Esophagus muscularis mucosa (tissue), 4 donors: ENCODE data around the gene ACCSL.

Source experiments
- EP300 ChIP-seq: sonication (generic); formaldehyde crosslinking; IDR thresholded peaks from one replicate; pipeline ENCODE4 v1.6.1; 2017; ENCODE audit warnings: antibody characterized with exemption
- POLR2A ChIP-seq: fragments of 450-650 bp; IDR thresholded peaks from one replicate; pipeline ENCODE4 v1.6.1; 2017; ENCODE audit warnings: antibody characterized with exemption, moderate library complexity, mild to moderate bottlenecking, low read depth
- POLR2AphosphoS5 ChIP-seq, 2 donors: sonication (generic); formaldehyde crosslinking; IDR thresholded peaks; one replicate each; pipeline ENCODE4 v1.6.1; 2017; ENCODE audit warnings: antibody characterized with exemption in 2 of 2
- TF ChIP-seq, protein P1 (sequence below), 3 experiments: fragments of 200-600 bp in 2 of 3; fragments of 450-650 bp in 1 of 3; sonication (generic) in 2 of 3; IDR thresholded peaks; one replicate each; pipeline ENCODE4 v1.5.1; 2017 to 2019; ENCODE audit warnings: antibody characterized with exemption in 3 of 3, mild to moderate bottlenecking in 2 of 3, moderate library complexity in 1 of 3

DNA sequence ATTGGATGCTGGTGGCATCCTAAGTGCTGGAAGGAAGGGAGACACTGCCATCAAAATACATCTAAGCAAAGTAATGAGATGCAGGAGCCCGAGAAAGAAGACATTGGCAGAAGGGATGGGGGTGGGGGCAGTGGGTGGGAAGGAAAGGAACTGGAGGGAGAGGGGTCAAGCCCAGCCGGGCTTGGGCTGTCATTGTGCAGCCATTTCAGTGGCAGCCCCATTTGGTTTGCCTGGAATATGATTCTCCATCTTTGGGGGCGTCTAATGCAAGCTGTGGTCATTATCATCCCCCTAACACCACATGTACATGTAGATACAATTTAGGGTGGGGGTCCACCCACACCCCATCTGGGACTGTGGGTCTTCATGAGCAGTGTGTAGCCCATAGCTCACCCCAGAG, 13.9 kb upstream of the ACCSL start:
- TF ChIP-seq POLR2A (no peak), POLR2AphosphoS5 (IDR thresholded peaks at IDR 0.05) (no peak), EP300 (no peak)
- TF ChIP-seq, protein P1, sequence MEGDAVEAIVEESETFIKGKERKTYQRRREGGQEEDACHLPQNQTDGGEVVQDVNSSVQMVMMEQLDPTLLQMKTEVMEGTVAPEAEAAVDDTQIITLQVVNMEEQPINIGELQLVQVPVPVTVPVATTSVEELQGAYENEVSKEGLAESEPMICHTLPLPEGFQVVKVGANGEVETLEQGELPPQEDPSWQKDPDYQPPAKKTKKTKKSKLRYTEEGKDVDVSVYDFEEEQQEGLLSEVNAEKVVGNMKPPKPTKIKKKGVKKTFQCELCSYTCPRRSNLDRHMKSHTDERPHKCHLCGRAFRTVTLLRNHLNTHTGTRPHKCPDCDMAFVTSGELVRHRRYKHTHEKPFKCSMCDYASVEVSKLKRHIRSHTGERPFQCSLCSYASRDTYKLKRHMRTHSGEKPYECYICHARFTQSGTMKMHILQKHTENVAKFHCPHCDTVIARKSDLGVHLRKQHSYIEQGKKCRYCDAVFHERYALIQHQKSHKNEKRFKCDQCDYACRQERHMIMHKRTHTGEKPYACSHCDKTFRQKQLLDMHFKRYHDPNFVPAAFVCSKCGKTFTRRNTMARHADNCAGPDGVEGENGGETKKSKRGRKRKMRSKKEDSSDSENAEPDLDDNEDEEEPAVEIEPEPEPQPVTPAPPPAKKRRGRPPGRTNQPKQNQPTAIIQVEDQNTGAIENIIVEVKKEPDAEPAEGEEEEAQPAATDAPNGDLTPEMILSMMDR (IDR thresholded peaks at IDR 0.05), result no peak
